ENCODE data around the gene UBE2D2. TPM values are rescaled to one million over a fixed set of nuclear protein-coding genes. Genes with fewer than 3 reads are reported as not detected.

The UBE2D2 gene
- total RNA-seq, 1 experiment from 2014 or later: 115 TPM

DNA sequence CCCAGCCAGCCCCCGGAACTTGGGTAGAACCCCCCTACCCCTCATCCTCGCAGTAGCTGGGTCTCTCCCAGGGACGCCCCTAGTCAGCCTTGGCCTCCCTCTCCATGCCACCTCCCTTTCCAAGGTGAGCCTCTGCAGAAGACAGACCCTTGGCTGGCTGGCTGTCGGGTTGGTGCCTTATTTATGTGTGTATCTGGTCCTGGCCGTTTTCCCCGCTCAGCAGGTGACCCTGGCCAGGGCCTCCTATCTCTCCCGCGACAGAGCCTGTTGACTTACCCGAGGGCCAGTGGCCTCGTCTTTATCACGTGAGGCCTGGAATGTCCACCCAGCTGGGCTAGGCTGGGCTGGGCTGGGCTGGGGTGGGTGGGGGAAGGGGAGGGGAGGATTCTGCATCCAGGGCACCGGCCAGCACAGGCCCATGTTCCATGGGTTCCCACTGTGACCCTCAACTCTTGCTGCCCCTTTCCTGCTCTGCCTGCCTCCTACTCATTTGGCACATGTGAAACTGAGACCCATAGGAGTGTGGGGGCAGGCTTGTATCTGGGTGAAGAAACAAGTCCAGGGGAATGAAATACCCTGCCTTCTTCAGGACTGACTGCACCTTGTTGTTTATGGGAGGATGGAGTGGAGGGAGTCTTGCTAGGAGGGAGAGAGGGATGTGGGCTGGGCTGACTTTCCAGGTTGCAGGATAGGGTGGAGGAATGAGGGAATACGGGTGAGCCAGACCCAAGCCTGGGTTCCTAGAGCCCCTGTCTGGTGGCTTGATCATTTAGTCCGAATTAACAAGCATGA lies 90.1 kb downstream of the UBE2D2 start:
- Histone ChIP-seq H4K20me1 (ENCODE audit: insufficient read depth) (peaks cover 37% of the 10 kb centered on the region), H3K4me1 (replicated peaks; ENCODE audit: insufficient read depth) (peaks cover 51% of the 10 kb centered on the region), H3K9me3 (ENCODE audit: insufficient read depth, low read depth) (no peaks in the 10 kb centered on the region), H3K36me3 (ENCODE audit: low read depth) (no peaks in the 10 kb centered on the region), H3K4me3 (peak overlapping the region; percentile 97; the same call in 1 of the 2 replicates), H3K79me2 (ENCODE audit: low read depth) (peaks cover 73% of the 10 kb centered on the region), H3K27ac (peak overlapping the region; percentile 47), H3K9me2 (ENCODE audit: insufficient read depth) (no peaks in the 10 kb centered on the region), H3K4me2 (peak overlapping the region; percentile 97), H2AFZ (no peak overlapping the region), H3K27me3 (ENCODE audit: insufficient read depth, low read depth) (no peaks in the 10 kb centered on the region), H3F3A (ENCODE audit: insufficient read depth, low read depth) (peaks cover 26% of the 10 kb centered on the region)
- CTCF ChIA-PET: interaction anchor here (0.8 kb wide), 1 partner anchor 13 kb away, joined by 4 read pairs; no protein-coding TSS in a partner anchor
- POLR2A ChIA-PET (ENCODE audit: unreplicated experiment): interaction anchor here (0.7 kb wide), 3 partner anchors 10 to 1055 kb away, joined by 3 to 6 read pairs (median 5); no protein-coding TSS in a partner anchor
- TF ChIP-seq EZH2 (IDR thresholded peaks at IDR 0.05; ENCODE audit: low read depth): no peak
- TF ChIP-seq, protein P1, sequence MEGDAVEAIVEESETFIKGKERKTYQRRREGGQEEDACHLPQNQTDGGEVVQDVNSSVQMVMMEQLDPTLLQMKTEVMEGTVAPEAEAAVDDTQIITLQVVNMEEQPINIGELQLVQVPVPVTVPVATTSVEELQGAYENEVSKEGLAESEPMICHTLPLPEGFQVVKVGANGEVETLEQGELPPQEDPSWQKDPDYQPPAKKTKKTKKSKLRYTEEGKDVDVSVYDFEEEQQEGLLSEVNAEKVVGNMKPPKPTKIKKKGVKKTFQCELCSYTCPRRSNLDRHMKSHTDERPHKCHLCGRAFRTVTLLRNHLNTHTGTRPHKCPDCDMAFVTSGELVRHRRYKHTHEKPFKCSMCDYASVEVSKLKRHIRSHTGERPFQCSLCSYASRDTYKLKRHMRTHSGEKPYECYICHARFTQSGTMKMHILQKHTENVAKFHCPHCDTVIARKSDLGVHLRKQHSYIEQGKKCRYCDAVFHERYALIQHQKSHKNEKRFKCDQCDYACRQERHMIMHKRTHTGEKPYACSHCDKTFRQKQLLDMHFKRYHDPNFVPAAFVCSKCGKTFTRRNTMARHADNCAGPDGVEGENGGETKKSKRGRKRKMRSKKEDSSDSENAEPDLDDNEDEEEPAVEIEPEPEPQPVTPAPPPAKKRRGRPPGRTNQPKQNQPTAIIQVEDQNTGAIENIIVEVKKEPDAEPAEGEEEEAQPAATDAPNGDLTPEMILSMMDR (conservative IDR thresholded peaks at IDR 0.05): no peak
- peak; percentile 65 to 70 for DNase-seq
- intact Hi-C loops (cut with micrococcal nuclease; ENCODE audit: unreplicated experiment): loop anchor here (1.0 kb wide), 1 partner anchor 9 kb away; no protein-coding TSS in a partner anchor
- BruUV-seq (replicated peaks): no TSS peak

DNA sequence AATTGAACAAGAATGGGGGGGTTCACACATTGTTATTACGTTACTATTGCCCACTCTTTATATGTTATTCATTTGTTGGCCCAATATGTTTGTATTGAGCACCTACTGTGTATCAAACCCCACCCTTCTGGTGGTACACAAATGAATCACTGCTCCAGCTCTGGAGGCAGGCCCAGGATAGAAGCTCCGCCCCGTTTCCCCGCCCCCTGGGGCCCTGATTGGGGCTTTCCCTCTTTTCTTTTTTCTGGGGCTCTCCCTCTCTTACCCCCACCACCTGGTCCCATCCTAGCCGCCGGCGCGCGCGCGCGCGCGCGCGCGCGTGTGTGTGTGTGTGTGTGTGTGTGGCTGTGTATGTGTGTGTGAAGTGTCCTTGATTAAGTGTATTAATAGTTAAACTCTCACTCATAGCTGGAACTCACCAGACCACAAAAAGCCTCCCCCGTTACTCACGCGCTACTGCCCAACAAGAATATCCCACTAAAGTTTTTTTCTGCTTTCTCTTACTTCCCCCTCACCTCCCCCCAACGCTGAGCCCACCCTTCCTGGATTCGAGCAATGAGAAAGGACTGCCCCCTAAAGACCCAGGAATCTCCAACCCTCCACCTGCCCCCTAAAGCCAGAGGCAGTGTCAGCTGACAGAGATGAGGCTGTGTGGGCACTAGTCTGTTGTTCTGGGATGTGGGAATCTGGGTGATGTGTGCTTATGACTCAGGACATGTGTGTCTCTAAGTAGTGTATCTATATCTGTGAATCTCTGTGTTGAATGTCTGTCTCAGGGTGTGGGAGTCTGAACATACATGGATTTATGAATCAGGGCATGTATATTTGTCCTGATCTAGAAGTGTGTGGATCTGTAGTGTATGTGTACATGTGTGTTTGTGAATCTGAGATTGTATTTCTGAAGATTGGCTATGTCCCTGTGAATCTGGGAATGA lies 91.0 kb downstream of the UBE2D2 start:
- Histone ChIP-seq H3K9me2 (ENCODE audit: insufficient read depth) (no peaks in the 10 kb centered on the region), H3K27ac (peak overlapping the region; percentile 47), H3K4me2 (peak overlapping the region; percentile 97), H3K4me3 (peak overlapping the region; percentile 97; the same call in 1 of the 2 replicates), H4K20me1 (ENCODE audit: insufficient read depth) (peaks cover 42% of the 10 kb centered on the region), H3K79me2 (ENCODE audit: low read depth) (peaks cover 82% of the 10 kb centered on the region), H3K36me3 (ENCODE audit: low read depth) (0 out of 2 replicates have a peak, but pooled peaks cover 2% of the 10 kb centered on the region), H3F3A (ENCODE audit: insufficient read depth, low read depth) (peaks cover 26% of the 10 kb centered on the region), H3K4me1 (replicated peaks; ENCODE audit: insufficient read depth) (peaks cover 55% of the 10 kb centered on the region), H3K27me3 (ENCODE audit: insufficient read depth, low read depth) (no peaks in the 10 kb centered on the region), H3K9me3 (ENCODE audit: insufficient read depth, low read depth) (no peaks in the 10 kb centered on the region), H2AFZ (no peak overlapping the region)
- intact Hi-C loops (cut with micrococcal nuclease; ENCODE audit: unreplicated experiment): loop anchor here (1.0 kb wide), 1 partner anchor 8 kb away; no protein-coding TSS in a partner anchor
- no peak for TF ChIP-seq EZH2 (IDR thresholded peaks at IDR 0.05; ENCODE audit: low read depth)
- TF ChIP-seq, protein P1 (conservative IDR thresholded peaks at IDR 0.05): no peak
- peak; percentile 69 to 79 for DNase-seq
- POLR2A ChIA-PET (ENCODE audit: unreplicated experiment): interaction anchor here (0.7 kb wide), 2 partner anchors 9 to 1055 kb away, joined by 3 to 6 read pairs; no protein-coding TSS in a partner anchor
- CTCF ChIA-PET: interaction anchor here (0.7 to 0.8 kb wide), 2 partner anchors 12 to 46 kb away, joined by 3 to 4 read pairs; no protein-coding TSS in a partner anchor
- BruUV-seq (replicated peaks): no TSS peak

DNA sequence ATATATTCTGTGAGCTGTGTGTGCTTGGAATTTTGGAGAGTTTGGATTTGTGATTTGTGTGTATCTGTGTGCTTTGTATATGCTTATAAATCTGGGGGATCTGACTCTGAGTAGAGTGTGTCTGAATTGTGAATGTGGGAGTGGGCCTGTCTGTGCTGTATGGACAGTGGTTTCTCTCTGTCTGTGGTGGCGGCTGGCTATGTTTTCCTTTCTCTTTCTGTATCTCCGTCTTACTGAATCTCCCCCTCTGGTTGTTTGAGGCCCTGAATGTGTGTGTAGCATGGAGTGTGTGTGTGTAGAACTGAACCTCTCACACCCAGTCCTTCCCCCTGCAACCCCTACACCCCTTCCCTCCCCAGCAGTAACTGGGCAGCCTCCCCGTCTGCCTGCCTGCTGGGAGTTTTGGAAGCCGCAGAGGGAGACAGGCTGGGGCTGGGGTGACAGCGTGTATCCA lies 91.7 kb downstream of the UBE2D2 start:
- CTCF ChIA-PET: no interaction called here
- DNase-seq: no peak
- intact Hi-C loops (cut with micrococcal nuclease; ENCODE audit: unreplicated experiment): no loop called here
- Histone ChIP-seq H3K79me2 (ENCODE audit: low read depth) (peaks cover 87% of the 10 kb centered on the region), H3K9me2 (ENCODE audit: insufficient read depth) (no peaks in the 10 kb centered on the region), H3K4me3 (no peak overlapping the region), H3F3A (ENCODE audit: insufficient read depth, low read depth) (peaks cover 26% of the 10 kb centered on the region), H3K27me3 (ENCODE audit: insufficient read depth, low read depth) (no peaks in the 10 kb centered on the region), H2AFZ (no peak overlapping the region), H3K36me3 (ENCODE audit: low read depth) (0 out of 2 replicates have a peak, but pooled peaks cover 3% of the 10 kb centered on the region), H3K4me2 (peak overlapping the region; percentile 97), H3K27ac (peak overlapping the region; percentile 37; the same call in 1 of the 2 replicates), H3K9me3 (ENCODE audit: insufficient read depth, low read depth) (no peaks in the 10 kb centered on the region), H4K20me1 (ENCODE audit: insufficient read depth) (peaks cover 45% of the 10 kb centered on the region), H3K4me1 (replicated peaks; ENCODE audit: insufficient read depth) (peaks cover 54% of the 10 kb centered on the region)
- TF ChIP-seq, protein P1 (conservative IDR thresholded peaks at IDR 0.05): no peak
- no peak for TF ChIP-seq EZH2 (IDR thresholded peaks at IDR 0.05; ENCODE audit: low read depth)
- no TSS peak for BruUV-seq (replicated peaks)
- POLR2A ChIA-PET (ENCODE audit: unreplicated experiment): interaction anchor here (0.6 kb wide), 1 partner anchor 15 kb away, joined by 4 read pairs; no protein-coding TSS in a partner anchor

Measured in PC-9 (cell line).